Osteoblast (primary cell): ENCODE results near the gene UBE2F. TPM values are rescaled to one million over a fixed set of nuclear protein-coding genes. Genes with fewer than 3 reads are reported as not detected.
"Not testable (repeated sequence)": the region's sequence is repeated elsewhere in the genome, so short reads cannot be mapped to it uniquely, and the experiment has no call there.

Experiments
- DNase-seq: peaks from one replicate; pipeline ENCODE4 v3.0.0; 2011; ENCODE audit warnings: low spot score, mixed read lengths; ENCODE audit not compliant: insufficient read length; ENCODE audit errors: missing footprints
- H2AFZ ChIP-seq: 2 replicates; pipeline ENCODE4 v1.6.0; 2011; ENCODE audit warnings: mild to moderate bottlenecking, low read length
- H3K27ac ChIP-seq: 2 replicates; pipeline ENCODE4 v1.5.1; 2011; ENCODE audit warnings: mild to moderate bottlenecking, low read depth, low read length, moderate library complexity
- H3K27me3 ChIP-seq: 2 replicates; pipeline ENCODE4 v1.6.0; 2012; ENCODE audit warnings: mild to moderate bottlenecking, control low read depth, inconsistent platforms, low read length, moderate library complexity; ENCODE audit not compliant: insufficient read depth
- H3K36me3 ChIP-seq: 2 replicates; pipeline ENCODE4 v1.5.1; 2011; ENCODE audit warnings: mild to moderate bottlenecking, low read length, control low read depth, moderate library complexity; ENCODE audit not compliant: insufficient read depth
- H3K4me1 ChIP-seq: 2 replicates; pipeline ENCODE4 v1.5.1; 2011; ENCODE audit warnings: mild to moderate bottlenecking, low read length, control low read depth, moderate library complexity; ENCODE audit not compliant: insufficient read depth
- H3K4me2 ChIP-seq: 2 replicates; pipeline ENCODE4 v1.6.0; 2011; ENCODE audit warnings: mild to moderate bottlenecking, low read length; ENCODE audit not compliant: insufficient read depth
- H3K4me3 ChIP-seq: fragments of 200-600 bp; sonication (generic); 3 replicates; pipeline ENCODE4 v1.5.1; 2012; ENCODE audit warnings: mild to moderate bottlenecking, low read length, inconsistent platforms; ENCODE audit not compliant: insufficient read depth
- H3K79me2 ChIP-seq: 2 replicates; pipeline ENCODE4 v1.6.0; 2012; ENCODE audit warnings: mild to moderate bottlenecking, low read length, control low read depth, inconsistent platforms; ENCODE audit not compliant: insufficient read depth
- H3K9me3 ChIP-seq: 2 replicates; pipeline ENCODE4 v1.5.1; 2011; ENCODE audit warnings: low read depth, low read length, control low read depth
- H4K20me1 ChIP-seq: 2 replicates; pipeline ENCODE4 v1.6.0; 2012; ENCODE audit warnings: mild to moderate bottlenecking, low read length, control low read depth; ENCODE audit not compliant: insufficient read depth
- CTCF ChIP-seq: IDR thresholded peaks from 2 replicates; pipeline ENCODE4 v1.5.1; 2011; ENCODE audit warnings: mild to moderate bottlenecking, low read depth, low read length, moderate library complexity; ENCODE audit errors: extremely low read depth
- total RNA-seq: library from RNA; depleted of rRNA; stranded (reverse); fragments of >200 nt; gene quantifications from 2 replicates; pipeline ENCODE4 v1.2.3, GENCODE V29; 2012

The UBE2F gene
- total RNA-seq, 1 donor = 39.8 TPM

- Histone ChIP-seq H4K20me1 (no peaks in the 10 kb centered on the region), H3K27ac (no peak overlapping the region), H3K27me3 (no peaks in the 10 kb centered on the region), H3K36me3 (peaks cover 12% of the 10 kb centered on the region), H3K79me2 (peaks cover 8% of the 10 kb centered on the region), H2AFZ (no peak overlapping the region), H3K4me3 (no peak overlapping the region), H3K4me2 (no peak overlapping the region), H3K9me3 (no peaks in the 10 kb centered on the region), H3K4me1 (peaks cover 13% of the 10 kb centered on the region)
- no peak for TF ChIP-seq CTCF
- no peak for DNase-seq
These were observed 97.6 kb downstream of the UBE2F start for GRCh38 chr2:238064376-238064775.

GRCh38 chr2:238065071-238065846, 98.4 kb downstream of the UBE2F start:
- no peak overlapping the region for H3K4me2 ChIP-seq

GRCh38 chr2:238066218-238066617, 99.4 kb downstream of the UBE2F start:
- peaks cover 6% of the 10 kb centered on the region for H3K4me1 ChIP-seq
- H2AFZ ChIP-seq = no peak overlapping the region
- no peaks in the 10 kb centered on the region for H3K27me3 ChIP-seq
- H3K27ac ChIP-seq = no peak overlapping the region
- no peaks in the 10 kb centered on the region for H3K9me3 ChIP-seq
- H3K4me2 ChIP-seq = no peak overlapping the region
- H3K4me3 ChIP-seq = no peak overlapping the region
- peaks cover 13% of the 10 kb centered on the region for H3K36me3 ChIP-seq
- no peak for TF ChIP-seq CTCF
- H3K79me2 ChIP-seq = peaks cover 5% of the 10 kb centered on the region
- H4K20me1 ChIP-seq = no peaks in the 10 kb centered on the region
- no peak for DNase-seq

More at GRCh38 chr2:238065071-238065846, 98.4 kb downstream of the UBE2F start:
- H3K4me1 ChIP-seq = peaks cover 7% of the 10 kb centered on the region
- H3K4me3 ChIP-seq = no peak overlapping the region
- no peak overlapping the region for H2AFZ ChIP-seq
- peaks cover 6% of the 10 kb centered on the region for H3K79me2 ChIP-seq
- no peaks in the 10 kb centered on the region for H3K9me3 ChIP-seq
- no peak for TF ChIP-seq CTCF
- no peak overlapping the region for H3K27ac ChIP-seq
- no peak for DNase-seq
- no peaks in the 10 kb centered on the region for H4K20me1 ChIP-seq
- no peaks in the 10 kb centered on the region for H3K27me3 ChIP-seq
- peaks cover 13% of the 10 kb centered on the region for H3K36me3 ChIP-seq

- not testable (repeated sequence) for H2AFZ ChIP-seq, H3K4me2 ChIP-seq, H3K79me2 ChIP-seq
These were observed 99.9 kb downstream of the UBE2F start for GRCh38 chr2:238066718-238067117.

More at GRCh38 chr2:238066718-238067117, 99.9 kb downstream of the UBE2F start:
- H3K4me3 ChIP-seq, H3K9me3 ChIP-seq, DNase-seq, H3K27ac ChIP-seq, H3K4me1 ChIP-seq, H4K20me1 ChIP-seq, H3K27me3 ChIP-seq: not testable (repeated sequence)
- H3K36me3 ChIP-seq = peaks cover 13% of the 10 kb centered on the region
